ENCODE data around the gene ZNF141.
"Not testable (repeated sequence)": the region's sequence is repeated elsewhere in the genome, so short reads cannot be mapped to it uniquely, and the experiment has no call there.

Gene ZNF141

GRCh38 chr4:337143-337931 lies at the start of gene ZNF141:
Gene ZNF141 (plus strand): TSS chr4:337814. CDS start chr4:337984, 170 bp downstream.
- DNase-seq (ENCODE audit: low read depth in 2 of 2), result peak; percentile 79 to 87

- DNase-seq (ENCODE audit: low read depth in 2 of 2), result no peak
Observed at GRCh38 chr4:288891-289290, 48.7 kb upstream of the ZNF141 start.

- DNase-seq (ENCODE audit: low read depth in 2 of 2), result no peak
Observed at GRCh38 chr4:294732-295131, 42.9 kb upstream of the ZNF141 start.

- DNase-seq (ENCODE audit: low read depth in 2 of 2), result no peak
Observed at GRCh38 chr4:302381-302780, 35.2 kb upstream of the ZNF141 start.

- DNase-seq (ENCODE audit: low read depth in 2 of 2), result not testable (repeated sequence)
Observed at GRCh38 chr4:304516-304915, 33.1 kb upstream of the ZNF141 start.

- no peak for DNase-seq (ENCODE audit: low read depth in 2 of 2)
Observed at GRCh38 chr4:304969-305680, 32.5 kb upstream of the ZNF141 start, which contains the start of gene ZNF732. Gene ZNF732 (minus strand): TSS chr4:305474. CDS start chr4:305310, 164 bp downstream.

GRCh38 chr4:306551-306961 lies 31.1 kb upstream of the ZNF141 start:
- DNase-seq (ENCODE audit: low read depth in 2 of 2), result no peak

- no peak for DNase-seq (ENCODE audit: low read depth in 2 of 2)
Observed at GRCh38 chr4:309807-310206, 27.8 kb upstream of the ZNF141 start.

- DNase-seq (ENCODE audit: low read depth in 2 of 2), result no peak
Observed at GRCh38 chr4:314296-314903, 23.2 kb upstream of the ZNF141 start.

- DNase-seq (ENCODE audit: low read depth in 2 of 2), result no peak
Observed at GRCh38 chr4:328729-329128, 8.9 kb upstream of the ZNF141 start.

GRCh38 chr4:335515-335914 lies 2.1 kb upstream of the ZNF141 start:
- no peak for DNase-seq (ENCODE audit: low read depth in 2 of 2)

GRCh38 chr4:336099-336892 lies 1.3 kb upstream of the ZNF141 start:
- no peak for DNase-seq (ENCODE audit: low read depth in 2 of 2)

GRCh38 chr4:336893-337142 lies 796 bp upstream of the ZNF141 start:
- DNase-seq (ENCODE audit: low read depth in 2 of 2), result no peak

- DNase-seq (ENCODE audit: low read depth in 2 of 2), result peak; percentile 32 to 35
Observed at GRCh38 chr4:337932-338758, 531 bp downstream of the ZNF141 start.

GRCh38 chr4:338759-339097 lies 1.1 kb downstream of the ZNF141 start:
- DNase-seq (ENCODE audit: low read depth in 2 of 2), result no peak

GRCh38 chr4:340011-340410 lies 2.4 kb downstream of the ZNF141 start:
- DNase-seq (ENCODE audit: low read depth in 2 of 2), result no peak

GRCh38 chr4:373062-373839 lies 35.6 kb downstream of the ZNF141 start:
- no peak for DNase-seq (ENCODE audit: low read depth in 2 of 2)

- DNase-seq (ENCODE audit: low read depth in 2 of 2), result no peak
Observed at GRCh38 chr4:374298-375160, 36.9 kb downstream of the ZNF141 start.

- no peak for DNase-seq (ENCODE audit: low read depth in 2 of 2)
Observed at GRCh38 chr4:384311-385010, 46.8 kb downstream of the ZNF141 start.
